B cell (primary cell): ENCODE measurements around the gene SPECC1. TPM values are rescaled to one million over a fixed set of nuclear protein-coding genes. Genes with fewer than 3 reads are reported as not detected.

Experiments used
- ATAC-seq: fragments of 200-7000 bp; cut with Tn5 transposase; one replicate; pipeline ENCODE4 v1.10.0; 2021; ENCODE audit warnings: low read depth, mild to moderate bottlenecking, moderate number of reproducible peaks, moderate library complexity
- CTCF ChIA-PET: fragments of 350-600 bp; sonication (Branson Sonifier 250); formaldehyde crosslinking; loops from one replicate; lab custom pipeline; 2021; ENCODE audit warnings: antibody characterized with exemption, inconsistent platforms; lab: Charles Lee
- POLR2A ChIA-PET: fragments of 350-600 bp; sonication (Branson Sonifier 250); formaldehyde crosslinking; loops from one replicate; lab custom pipeline; 2021; ENCODE audit warnings: antibody characterized with exemption; lab: Charles Lee
- DNase-seq: peaks from one replicate; pipeline ENCODE4 v3.0.0; 2013
- H2AFZ ChIP-seq: 2 replicates; pipeline ENCODE4 v1.6.1; 2012; ENCODE audit warnings: mild to moderate bottlenecking, low read depth, low read length; ENCODE audit not compliant: insufficient read depth, poor library complexity, severe bottlenecking
- H3K27ac ChIP-seq, 2 donors: 1 replicate in 1 of 2; 2 replicates in 1 of 2; pipeline ENCODE4 v1.5.1; 2012 to 2013; ENCODE audit warnings: low read length in 2 of 2, mild to moderate bottlenecking in 2 of 2, moderate library complexity in 1 of 2
- H3K27me3 ChIP-seq, 4 experiments: fragments of 200-600 bp in 1 of 4; sonication (generic) in 1 of 4; replicated peaks in 1 of 4; 1 replicate in 2 of 4; 2 replicates in 2 of 4; pipeline versions ENCODE4 v1.6.1 to v1.7.0; 2013 to 2016; ENCODE audit warnings: low read length in 3 of 4, mild to moderate bottlenecking in 2 of 4, mixed read lengths in 1 of 4, moderate library complexity in 1 of 4; ENCODE audit not compliant: insufficient read depth in 4 of 4, control insufficient read depth in 3 of 4; ENCODE audit errors: control extremely low read depth in 1 of 4
- H3K36me3 ChIP-seq, 2 experiments: replicated peaks in 1 of 2; 1 replicate in 1 of 2; 2 replicates in 1 of 2; pipeline versions ENCODE4 v1.6.1 to v1.7.1; 2013; ENCODE audit warnings: low read length in 1 of 2; ENCODE audit not compliant: insufficient read depth in 2 of 2, control insufficient read depth in 1 of 2; ENCODE audit errors: control extremely low read depth in 1 of 2, extremely low read depth in 1 of 2
- H3K4me1 ChIP-seq, 2 donors: fragments of 200-600 bp in 1 of 2; sonication (generic) in 1 of 2; 1 replicate in 1 of 2; 2 replicates in 1 of 2; pipeline versions ENCODE4 v1.5.1 to v1.6.1; 2013 to 2017; ENCODE audit warnings: low read length in 2 of 2; ENCODE audit not compliant: control insufficient read depth in 2 of 2, insufficient read depth in 2 of 2
- H3K4me2 ChIP-seq: replicated peaks from 2 replicates; pipeline ENCODE3; 2012; ENCODE audit warnings: mild to moderate bottlenecking, low read depth, low read length; ENCODE audit not compliant: poor library complexity, severe bottlenecking
- H3K4me3 ChIP-seq, 5 experiments: fragments of 200-600 bp in 1 of 5; sonication (generic) in 1 of 5; 1 replicate in 3 of 5; 2 replicates in 2 of 5; pipeline versions ENCODE4 v1.5.1 to v1.7.0; 2011 to 2016; ENCODE audit warnings: low read length in 4 of 5, mild to moderate bottlenecking in 4 of 5, low read depth in 2 of 5, control low read depth in 1 of 5, moderate library complexity in 1 of 5; ENCODE audit not compliant: insufficient read depth in 1 of 5; ENCODE audit errors: control extremely low read depth in 1 of 5, extremely low read depth in 1 of 5
- H3K79me2 ChIP-seq: fragments of 200-600 bp; sonication (generic); one replicate; pipeline ENCODE4 v1.6.0; 2016; ENCODE audit warnings: low read length; ENCODE audit not compliant: control insufficient read depth, insufficient read depth
- H3K9ac ChIP-seq: fragments of 200-600 bp; sonication (generic); 2 replicates; pipeline ENCODE4 v1.6.1; 2017; ENCODE audit warnings: mild to moderate bottlenecking, low read length, moderate library complexity
- H3K9me3 ChIP-seq, 3 donors: one replicate each; pipeline versions ENCODE4 v1.6.1 to v1.7.1; 2013; ENCODE audit warnings: low read length in 2 of 3; ENCODE audit not compliant: control insufficient read depth in 2 of 3, insufficient read depth in 1 of 3; ENCODE audit errors: control extremely low read depth in 1 of 3
- H4K20me1 ChIP-seq: 2 replicates; pipeline ENCODE4 v1.6.0; 2012; ENCODE audit warnings: mild to moderate bottlenecking, low read length; ENCODE audit not compliant: insufficient read depth, control insufficient read depth, poor library complexity, severe bottlenecking
- H3K27ac Mint-ChIP-seq: one replicate; pipeline ENCODE4 v1.8.0; 2021; ENCODE audit warnings: mixed read lengths
- H3K27me3 Mint-ChIP-seq: one replicate; pipeline ENCODE4 v1.8.0; 2021; ENCODE audit warnings: mixed read lengths
- H3K4me1 Mint-ChIP-seq: one replicate; pipeline ENCODE4 v1.8.0; 2021; ENCODE audit warnings: mixed read lengths
- H3K4me3 Mint-ChIP-seq: one replicate; pipeline ENCODE4 v1.8.0; 2021; ENCODE audit warnings: mixed read lengths
- H3K9me3 Mint-ChIP-seq: one replicate; pipeline ENCODE4 v1.8.0; 2022; ENCODE audit warnings: mixed read lengths; ENCODE audit not compliant: insufficient read depth
- CTCF ChIP-seq: fragments of 200-600 bp; IDR thresholded peaks from one replicate; pipeline ENCODE4 v1.8.0; 2022; ENCODE audit warnings: antibody characterized with exemption, mild to moderate bottlenecking
- EZH2 ChIP-seq: IDR thresholded peaks from 2 replicates; pipeline ENCODE4 v1.6.1; 2012; ENCODE audit warnings: borderline replicate concordance, low read depth, mild to moderate bottlenecking, moderate library complexity, low read length; ENCODE audit not compliant: insufficient read depth, poor library complexity, severe bottlenecking
- WGBS: methylation state at CpG from one replicate; pipeline ENCODE4 v1.1.5; 2013; ENCODE audit warnings: missing lambda C conversion rate; ENCODE audit not compliant: insufficient coverage; 5-methylcytosine and 5-hydroxymethylcytosine counted together
- intact Hi-C: fragments of 100-400 bp; cut with micrococcal nuclease; formaldehyde crosslinking; loops from one replicate; pipeline ENCODE4 v1.10.0; 2022
- polyA plus RNA-seq: library from polyadenylated mRNA; depleted of rRNA; stranded (reverse); fragments of >200 nt; gene quantifications from 2 replicates; pipeline ENCODE4 v1.2.3, GENCODE V29; 2012
- total RNA-seq, 2 donors: library from RNA; stranded (reverse); fragments of 120-200 nt in 1 of 2; gene quantifications; 1 replicate in 1 of 2; 2 replicates in 1 of 2; pipeline versions ENCODE4 v1.2.3 to v1.2.4, GENCODE V29; 2013 to 2022

Gene SPECC1
- total and polyA plus RNA-seq, 2 donors (not counting 1 experiment from before 2014, with no cell fraction given) = 4.6 to 7.4 TPM

- Histone ChIP-seq H3K4me1 (no peaks in the 10 kb centered on the region), H3K27me3 (no peaks in the 10 kb centered on the region), H4K20me1 (no peaks in the 10 kb centered on the region), H3K27ac (no peak overlapping the region), H3K36me3 (no peaks in the 10 kb centered on the region), H2AFZ (no peak overlapping the region), H3K9me3 (no peaks in the 10 kb centered on the region), H3K9ac (no peak overlapping the region), H3K79me2 (no peaks in the 10 kb centered on the region), H3K4me2 (no peak overlapping the region), H3K4me3 (no peak overlapping the region)
- no peaks in the 10 kb centered on the region for H3K4me1 Mint-ChIP-seq
- DNase-seq = no peak
- no peak overlapping the region for H3K4me3 Mint-ChIP-seq
- TF ChIP-seq EZH2 (no peak), CTCF (no peak)
- ChIA-PET POLR2A (no interaction called here), CTCF (no interaction called here)
- H3K9me3 Mint-ChIP-seq = no peaks in the 10 kb centered on the region
- no peaks in the 10 kb centered on the region for H3K27me3 Mint-ChIP-seq
- no peak for ATAC-seq
- no CpG with 5 or more reads among the region's 4 CpGs for WGBS
- intact Hi-C loops = no loop called here
- no peak overlapping the region for H3K27ac Mint-ChIP-seq
Measured at GRCh38 chr17:20241855-20242254, 232.7 kb downstream of the SPECC1 start.

DNA sequence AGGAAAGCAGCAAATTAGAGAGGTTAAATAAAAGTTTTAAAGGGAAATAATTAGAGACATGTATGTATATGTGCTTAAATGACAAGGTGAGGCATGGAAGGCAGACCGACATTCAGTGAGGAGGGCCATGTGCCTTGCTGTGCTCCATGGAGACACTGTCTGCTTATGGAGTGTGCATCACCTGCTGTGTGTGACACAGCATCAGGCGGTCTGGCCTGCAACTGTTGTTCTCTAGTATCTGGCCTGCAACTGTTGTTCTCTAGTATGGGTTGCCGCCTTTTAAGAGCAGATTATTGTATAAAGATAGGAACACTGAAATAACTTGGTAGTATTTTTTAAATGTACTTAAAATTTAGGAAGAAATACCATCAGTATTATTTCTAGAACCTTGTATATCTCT, 233.1 kb downstream of the SPECC1 start:
- H3K27me3 ChIP-seq = no peaks in the 10 kb centered on the region
- ATAC-seq = no peak

More for the DNA sequence above, 233.1 kb downstream of the SPECC1 start:
- ChIA-PET CTCF (no interaction called here), POLR2A (no interaction called here)
- Mint-ChIP-seq H3K9me3 (no peaks in the 10 kb centered on the region), H3K27me3 (no peaks in the 10 kb centered on the region), H3K4me1 (no peaks in the 10 kb centered on the region), H3K4me3 (no peak overlapping the region), H3K27ac (no peak overlapping the region)
- Histone ChIP-seq H3K4me1 (no peaks in the 10 kb centered on the region), H3K27ac (no peak overlapping the region), H3K4me3 (no peak overlapping the region), H3K36me3 (no peaks in the 10 kb centered on the region), H3K9me3 (no peaks in the 10 kb centered on the region), H3K9ac (no peak overlapping the region), H3K79me2 (no peaks in the 10 kb centered on the region), H2AFZ (no peak overlapping the region), H3K4me2 (no peak overlapping the region), H4K20me1 (no peaks in the 10 kb centered on the region)
- intact Hi-C loops = no loop called here
- TF ChIP-seq CTCF (no peak), EZH2 (no peak)
- DNase-seq = no peak
- WGBS = 100% methylated on average over 2 of the region's 3 CpGs
